HG02943 (cell line): ENCODE results near the gene ZNF669.

ENCODE experiments used
- ATAC-seq: cut with Tn5 transposase; IDR thresholded peaks from one replicate; pipeline ENCODE4 v1.9.1; 2021; ENCODE audit warnings: mild to moderate bottlenecking, low read depth, moderate library complexity; ENCODE audit not compliant: unreplicated experiment

Gene ZNF669

GRCh38 chr1:247077876-247078257 lies 26.3 kb downstream of the ZNF669 start:
- no peak for ATAC-seq

GRCh38 chr1:247077213-247077612 lies 26.9 kb downstream of the ZNF669 start:
- no peak for ATAC-seq

- ATAC-seq = no peak
These were observed 33.5 kb downstream of the ZNF669 start for GRCh38 chr1:247070645-247071044.

- ATAC-seq = no peak
These were observed 39.9 kb downstream of the ZNF669 start for GRCh38 chr1:247064304-247064703.

GRCh38 chr1:247060771-247061170 lies 43.4 kb downstream of the ZNF669 start:
- ATAC-seq = no peak

GRCh38 chr1:247056071-247056470 lies 48.1 kb downstream of the ZNF669 start:
- no peak for ATAC-seq

GRCh38 chr1:247054992-247055415 lies 49.2 kb downstream of the ZNF669 start:
- no peak for ATAC-seq
